ENCODE measurements around the gene DYDC1.
A peak's percentile ranks its signal among the peaks of the same experiment; 100 is the strongest.

Gene DYDC1

GRCh38 chr10:80290474-80291220 lies 65.9 kb downstream of the DYDC1 start:
- DNase-seq (ENCODE audit: low read depth, low spot score) = no peak
- H3K4me3 ChIP-seq (ENCODE audit: low read length) = no peak overlapping the region

- DNase-seq (ENCODE audit: low read depth, low spot score) = peak; percentile 46
- peak within 1 kb of the TSS; percentile 30 for H3K4me3 ChIP-seq (ENCODE audit: low read length)
Measured at GRCh38 chr10:80289451-80290287, 66.9 kb downstream of the DYDC1 start, which contains the start of gene MAT1A. Gene MAT1A (minus strand): TSS chr10:80289658. CDS start chr10:80289423, 235 bp downstream.

GRCh38 chr10:80288849-80289248 lies 67.7 kb downstream of the DYDC1 start:
- DNase-seq (ENCODE audit: low read depth, low spot score) = no peak
- H3K4me3 ChIP-seq (ENCODE audit: low read length) = no peak overlapping the region
